Adrenal gland (tissue), 5 donors: Measurements from ENCODE around the gene GNAT2.

Experiments
- CTCF ChIP-seq, 6 experiments: fragments of 450-650 bp in 4 of 6; fragments of 200-600 bp in 2 of 6; sonication (generic) in 1 of 6; IDR thresholded peaks; 1 replicate in 5 of 6; 2 replicates in 1 of 6; pipeline versions ENCODE4 v1.5.1 to v1.8.0; 2016 to 2021; ENCODE audit warnings: antibody characterized with exemption in 6 of 6, mild to moderate bottlenecking in 2 of 6, moderate library complexity in 1 of 6
- POLR2A ChIP-seq, 2 donors: fragments of 450-650 bp; IDR thresholded peaks; one replicate each; pipeline ENCODE4 v1.6.1; 2017; ENCODE audit warnings: antibody characterized with exemption in 2 of 2, mild to moderate bottlenecking in 2 of 2, moderate library complexity in 1 of 2
- donor health status: DM: no; HTN: no; CAD: no.

GRCh38 chr1:109640285-109640865 is 21.0 kb upstream of the GNAT2 start:
- TF ChIP-seq CTCF (IDR thresholded peaks at IDR 0.05): peak; percentile 80 to 98 (median 91)
- TF ChIP-seq POLR2A (IDR thresholded peaks at IDR 0.05): no peak
